H1 (cell line): ENCODE data around the gene FAM8A1. TPM values are rescaled to one million over a fixed set of nuclear protein-coding genes. Genes with fewer than 3 reads are reported as not detected.

ENCODE experiments used
- CTCF ChIA-PET: fragments of 300-600 bp; sonication (Branson Sonifier 250); formaldehyde crosslinking; loops from one replicate; lab custom pipeline; 2021; ENCODE audit not compliant: partially characterized antibody; lab: Charles Lee
- POLR2A ChIA-PET: fragments of 300-600 bp; sonication (Branson Sonifier 250); formaldehyde crosslinking; loops from one replicate; lab custom pipeline; 2021; ENCODE audit warnings: inconsistent platforms; ENCODE audit not compliant: partially characterized antibody; lab: Charles Lee
- DNase-seq, 2 experiments: peaks; one replicate each; pipeline versions ENCODE4 v3.0.0 to v3.0.0-alpha.2; 2010 to 2022; ENCODE audit warnings: low spot score in 2 of 2, low read depth in 1 of 2, mixed read lengths in 1 of 2
- FAIRE-seq: peaks from 2 replicates; lab custom pipeline; 2011; peaks lifted over from hg19 to GRCh38; lab: Jason Lieb, UNC
- H2AFZ ChIP-seq: 2 replicates; pipeline ENCODE4 v1.8.1; 2012; ENCODE audit warnings: low read length, inconsistent platforms
- H2AK5ac ChIP-seq: 2 replicates; pipeline ENCODE4 v1.6.1; 2013; ENCODE audit warnings: low read depth, low read length
- H2BK120ac ChIP-seq: replicated peaks from 2 replicates; pipeline ENCODE3; 2013; ENCODE audit warnings: low read depth, low read length, inconsistent platforms
- H2BK12ac ChIP-seq: 2 replicates; pipeline ENCODE4 v1.6.1; 2013; ENCODE audit warnings: low read depth, low read length
- H2BK15ac ChIP-seq: 2 replicates; pipeline ENCODE4 v1.6.1; 2013; ENCODE audit warnings: low read length
- H2BK20ac ChIP-seq: 2 replicates; pipeline ENCODE4 v1.6.1; 2013; ENCODE audit warnings: low read length
- H2BK5ac ChIP-seq: 2 replicates; pipeline ENCODE4 v1.6.1; 2013; ENCODE audit warnings: low read depth, low read length
- H3K14ac ChIP-seq: 2 replicates; pipeline ENCODE4 v1.6.1; 2013; ENCODE audit warnings: inconsistent platforms; ENCODE audit not compliant: insufficient read length
- H3K18ac ChIP-seq: 2 replicates; pipeline ENCODE4 v1.6.1; 2013; ENCODE audit warnings: low read length; ENCODE audit errors: extremely low read depth
- H3K23ac ChIP-seq: 2 replicates; pipeline ENCODE4 v1.6.1; 2013; ENCODE audit warnings: inconsistent platforms; ENCODE audit not compliant: insufficient read length
- H3K23me2 ChIP-seq: 2 replicates; pipeline ENCODE4 v1.6.1; 2013; ENCODE audit warnings: low read depth, low read length
- H3K27ac ChIP-seq: 2 replicates; pipeline ENCODE4 v1.6.1; 2011; ENCODE audit warnings: low read depth, low read length, inconsistent platforms
- H3K27me3 ChIP-seq, 4 experiments: replicated peaks in 1 of 4; 1 replicate in 1 of 4; 2 replicates in 3 of 4; pipeline versions ENCODE4 v1.6.1 to v1.8.1; 2011 to 2013; ENCODE audit warnings: low read length in 3 of 4, mild to moderate bottlenecking in 3 of 4, inconsistent platforms in 2 of 4, mixed read lengths in 2 of 4, moderate library complexity in 1 of 4; ENCODE audit not compliant: control insufficient read depth in 3 of 4, insufficient read depth in 3 of 4; ENCODE audit errors: extremely low read depth in 1 of 4
- H3K36me3 ChIP-seq, 4 experiments: 2 replicates each; pipeline versions ENCODE4 v1.6.1 to v1.8.1; 2011 to 2013; ENCODE audit warnings: mild to moderate bottlenecking in 4 of 4, low read length in 3 of 4, moderate library complexity in 2 of 4, control low read depth in 1 of 4, inconsistent platforms in 1 of 4; ENCODE audit not compliant: insufficient read depth in 4 of 4, control insufficient read depth in 2 of 4
- H3K4ac ChIP-seq: replicated peaks from 2 replicates; pipeline ENCODE3; 2013; ENCODE audit warnings: low read length, low read depth, mixed read lengths, inconsistent platforms; ENCODE audit not compliant: insufficient read length
- H3K4me1 ChIP-seq, 4 experiments: replicated peaks in 1 of 4; 1 replicate in 1 of 4; 2 replicates in 3 of 4; pipeline versions ENCODE4 v1.6.1 to v1.8.1; 2011 to 2013; ENCODE audit warnings: low read length in 3 of 4, inconsistent platforms in 2 of 4, mixed read lengths in 1 of 4; ENCODE audit not compliant: insufficient read depth in 4 of 4, control insufficient read depth in 3 of 4
- H3K4me2 ChIP-seq, 2 experiments: 2 replicates each; pipeline versions ENCODE4 v1.6.1 to v1.8.1; 2011 to 2013; ENCODE audit warnings: low read depth in 2 of 2, low read length in 2 of 2, control low read depth in 1 of 2, inconsistent platforms in 1 of 2, mild to moderate bottlenecking in 1 of 2; ENCODE audit not compliant: insufficient read depth in 1 of 2
- H3K4me3 ChIP-seq, 4 experiments: fragments of 200-600, 300-600 bp in 1 of 4; sonication (generic), shearing (Covaris generic), sonication (Bioruptor Twin) in 1 of 4; 2 replicates each; pipeline versions ENCODE4 v1.5.1 to v1.8.1; 2011 to 2016; ENCODE audit warnings: low read length in 4 of 4, low read depth in 3 of 4, control low read depth in 2 of 4, inconsistent platforms in 2 of 4, mild to moderate bottlenecking in 2 of 4, mixed read lengths in 1 of 4, moderate library complexity in 1 of 4; ENCODE audit not compliant: insufficient read depth in 2 of 4; ENCODE audit errors: extremely low read depth in 1 of 4
- H3K56ac ChIP-seq: replicated peaks from 2 replicates; pipeline ENCODE3; 2013; ENCODE audit warnings: low read depth, mild to moderate bottlenecking, mixed read lengths, low read length, inconsistent platforms; ENCODE audit not compliant: insufficient read length
- H3K79me1 ChIP-seq: 2 replicates; pipeline ENCODE4 v1.6.1; 2013; ENCODE audit warnings: low read depth, low read length, control low read depth
- H3K79me2 ChIP-seq, 2 experiments: 2 replicates each; pipeline versions ENCODE4 v1.6.1 to v1.8.1; 2012 to 2013; ENCODE audit warnings: low read length in 2 of 2, mild to moderate bottlenecking in 2 of 2, inconsistent platforms in 1 of 2; ENCODE audit not compliant: insufficient read depth in 2 of 2, control insufficient read depth in 1 of 2
- H3K9ac ChIP-seq, 4 experiments: replicated peaks in 1 of 4; 1 replicate in 1 of 4; 2 replicates in 3 of 4; pipeline versions ENCODE4 v1.6.1 to v1.8.1; 2011 to 2013; ENCODE audit warnings: low read depth in 3 of 4, low read length in 3 of 4, control low read depth in 2 of 4, mild to moderate bottlenecking in 2 of 4, moderate library complexity in 2 of 4, inconsistent platforms in 1 of 4; ENCODE audit errors: extremely low read depth in 1 of 4
- H3K9me3 ChIP-seq, 2 experiments: 2 replicates each; pipeline versions ENCODE4 v1.6.1 to v1.8.1; 2012 to 2013; ENCODE audit warnings: mild to moderate bottlenecking in 2 of 2, moderate library complexity in 2 of 2, control low read depth in 1 of 2, inconsistent platforms in 1 of 2, low read depth in 1 of 2, low read length in 1 of 2, mixed read lengths in 1 of 2; ENCODE audit not compliant: insufficient read depth in 2 of 2
- H4K20me1 ChIP-seq, 2 experiments: replicated peaks in 1 of 2; 2 replicates each; pipeline versions ENCODE3 to v1.8.1; 2011 to 2013; ENCODE audit warnings: inconsistent platforms in 2 of 2, low read length in 2 of 2, mild to moderate bottlenecking in 1 of 2; ENCODE audit not compliant: insufficient read depth in 2 of 2, control insufficient read depth in 1 of 2
- H4K5ac ChIP-seq: 2 replicates; pipeline ENCODE4 v1.6.1; 2013; ENCODE audit warnings: low read length, low read depth, mixed read lengths, inconsistent platforms; ENCODE audit not compliant: insufficient read length
- H4K8ac ChIP-seq: 2 replicates; pipeline ENCODE4 v1.8.0; 2013; ENCODE audit warnings: mild to moderate bottlenecking, moderate library complexity, low read length, inconsistent platforms; ENCODE audit not compliant: insufficient read depth; ENCODE audit errors: extremely low read depth
- H4K91ac ChIP-seq: replicated peaks from 2 replicates; pipeline ENCODE3; 2013; ENCODE audit warnings: low read length, mixed read lengths, inconsistent platforms; ENCODE audit not compliant: insufficient read length
- CBX8 ChIP-seq: fragments of 300-800, 300-1000 bp; sonication (generic); IDR thresholded peaks from 2 replicates; pipeline ENCODE4 v1.7.1; 2016; ENCODE audit warnings: low read depth, low read length, borderline replicate concordance
- CTCF ChIP-seq, 3 experiments: IDR thresholded peaks; 1 replicate in 2 of 3; 2 replicates in 1 of 3; pipeline versions ENCODE4 v1.5.1 to v1.6.1; 2011; ENCODE audit warnings: low read length in 3 of 3, mild to moderate bottlenecking in 3 of 3, inconsistent platforms in 2 of 3, low read depth in 1 of 3, moderate library complexity in 1 of 3; ENCODE audit not compliant: insufficient read depth in 1 of 3; ENCODE audit errors: control extremely low read depth in 1 of 3
- KDM1A ChIP-seq: fragments of 200-600, 300-600 bp; sonication (generic); IDR thresholded peaks from 2 replicates; pipeline ENCODE4 v1.7.1; 2016; ENCODE audit warnings: mild to moderate bottlenecking, low read length, borderline replicate concordance
- KDM5A ChIP-seq: fragments of 200-600 bp; IDR thresholded peaks from 2 replicates; pipeline ENCODE4 v1.7.1; 2012; ENCODE audit warnings: mild to moderate bottlenecking, low read length, inconsistent platforms, mixed read lengths
- RAD21 ChIP-seq, 2 experiments: IDR thresholded peaks in 1 of 2; conservative IDR thresholded peaks in 1 of 2; 2 replicates each; pipeline ENCODE4 v1.6.1; 2011; ENCODE audit warnings: low read depth in 2 of 2, low read length in 2 of 2, improper control_type of control experiment in 1 of 2, inconsistent platforms in 1 of 2, mild to moderate bottlenecking in 1 of 2, moderate library complexity in 1 of 2
- RBBP5 ChIP-seq: IDR thresholded peaks from 2 replicates; pipeline ENCODE4 v1.7.1; 2012; ENCODE audit warnings: low read depth, mild to moderate bottlenecking, inconsistent platforms, low read length, moderate library complexity, borderline replicate concordance
- SAP30 ChIP-seq: fragments of 300-600 bp; sonication (generic); IDR thresholded peaks from 2 replicates; pipeline ENCODE4 v1.7.1; 2012; ENCODE audit warnings: low read length, moderate library complexity, mild to moderate bottlenecking, inconsistent platforms; ENCODE audit not compliant: insufficient read depth, insufficient replicate concordance
- SP4 ChIP-seq: IDR thresholded peaks from 2 replicates; pipeline ENCODE4 v1.6.1; 2012; ENCODE audit warnings: low read length, inconsistent platforms
- SUZ12 ChIP-seq: fragments of 200-600 bp; sonication (generic); IDR thresholded peaks from 2 replicates; pipeline ENCODE4 v1.6.1; 2012; ENCODE audit warnings: mild to moderate bottlenecking, inconsistent platforms, low read length, moderate library complexity, mixed read lengths
- TAF1 ChIP-seq: IDR thresholded peaks from 2 replicates; pipeline ENCODE4 v1.6.1; 2011; ENCODE audit warnings: mild to moderate bottlenecking, low read depth, low read length
- YY1 ChIP-seq: IDR thresholded peaks from 2 replicates; pipeline ENCODE4 v1.6.1; 2011; ENCODE audit warnings: low read depth, mild to moderate bottlenecking, low read length
- WGBS, 2 experiments: shearing (Covaris generic) in 1 of 2; methylation state at CpG; one replicate each; pipeline versions ENCODE4 v1.1.6 to v1.1.7; 2013 to 2015; ENCODE audit warnings: low lambda C conversion rate in 2 of 2, mixed read lengths in 2 of 2, inconsistent platforms in 1 of 2, low coverage in 1 of 2, missing lambda C conversion rate in 1 of 2; ENCODE audit not compliant: insufficient replicate concordance in 2 of 2, insufficient coverage in 1 of 2, insufficient read length in 1 of 2; ENCODE audit errors: extremely low coverage in 1 of 2, missing lambda C conversion rate in 1 of 2; 5-methylcytosine and 5-hydroxymethylcytosine counted together
- polyA plus RNA-seq, 7 experiments: library from polyadenylated mRNA; depleted of rRNA in 3 of 7; stranded (reverse) in 5 of 7; unstranded in 2 of 7; fragments of >200 nt in 5 of 7; fragments of 200-250 nt in 2 of 7; gene quantifications; 1 replicate in 5 of 7; 2 replicates in 1 of 7; 4 replicates in 1 of 7; pipeline versions ENCODE4 v1.2.1 to v1.2.3, GENCODE V29; 2011 to 2013; ENCODE audit warnings: missing spikeins in 2 of 7, mixed read lengths in 2 of 7
- total RNA-seq: library from RNA; stranded (reverse); fragmentation: NEBNext Ultra II Directional; extraction: Animal tissue kit (Norgen Biotek cat#: 25700); gene quantifications from 2 replicates; pipeline ENCODE4 v1.2.1, GENCODE V29; 2021

Gene FAM8A1
- total and polyA plus RNA-seq, 2 of the 8 experiments (the other 6 are each of a cell fraction or from before 2014, with no cell fraction given), result 3.4 to 9.2 TPM

DNA sequence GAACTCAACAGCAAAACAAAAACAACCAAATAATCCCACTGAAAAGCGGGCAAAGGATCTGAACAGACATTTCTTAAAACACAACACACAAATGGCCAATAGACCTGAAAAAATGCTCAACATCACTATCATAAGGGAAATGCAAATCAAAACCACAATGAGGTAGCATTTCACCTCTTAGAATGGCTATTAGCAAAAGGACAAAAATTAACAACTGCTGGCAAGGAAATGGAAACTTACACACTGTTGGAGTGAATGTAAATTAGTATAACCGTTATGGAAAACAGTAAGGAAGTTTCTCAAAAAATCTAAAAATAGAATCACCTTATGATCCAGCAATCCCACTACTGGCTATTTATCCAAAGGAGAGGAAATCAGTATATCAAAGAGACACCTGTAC, 20.9 kb downstream of the FAM8A1 start:
- ChIA-PET CTCF (interaction anchor here (0.7 kb wide), 1 partner anchor 491 kb away, joined by 3 read pairs; no protein-coding TSS in a partner anchor), POLR2A (interaction anchor here (1.0 to 1.6 kb wide), 2 partner anchors 9 to 12 kb away, joined by 3 to 4 read pairs; no protein-coding TSS in a partner anchor)
- Histone ChIP-seq H3K4ac (no peak overlapping the region), H3K4me2 (no peak overlapping the region), H4K5ac (no peak overlapping the region), H3K14ac (no peak overlapping the region), H3K9me3 (no peaks in the 10 kb centered on the region), H3K18ac (no peak overlapping the region), H2BK120ac (no peak overlapping the region), H3K79me1 (no peaks in the 10 kb centered on the region; the same call in 1 of the 2 replicates), H2AK5ac (no peak overlapping the region), H3K4me3 (no peak overlapping the region), H3K4me1 (no peaks in the 10 kb centered on the region), H4K91ac (no peak overlapping the region), H2BK15ac (no peak overlapping the region), H3K23ac (no peak overlapping the region), H3K79me2 (peaks cover 0 to 53% of the 10 kb centered on the region in 2 experiments; a peak in 2 of 4 replicates), H2BK12ac (no peak overlapping the region), H2BK5ac (no peak overlapping the region), H3K23me2 (no peaks in the 10 kb centered on the region), H4K20me1 (peaks cover 2 to 4% of the 10 kb centered on the region in 2 experiments), H4K8ac (no peak overlapping the region), H3K27ac (no peak overlapping the region), H3K56ac (no peak overlapping the region), H3K27me3 (no peaks in the 10 kb centered on the region), H2BK20ac (no peak overlapping the region), H3K9ac (no peak overlapping the region), H3K36me3 (peaks cover 14 to 56% (median 27%) of the 10 kb centered on the region in 4 experiments), H2AFZ (no peak overlapping the region)
- DNase-seq (no peak), FAIRE-seq (no peak)
- WGBS, 2 experiments, result 88% methylated on average over 2 of the region's 2 CpGs; no CpG with 5 or more reads in 1 of the 2 experiments
- TF ChIP-seq SUZ12 (no peak), YY1 (no peak), CTCF (IDR thresholded peaks at IDR 0.05; ENCODE audit: control extremely low read depth in 1 of 3, insufficient read depth in 1 of 3, low read depth in 1 of 3, low read length in 3 of 3) (no peak), CBX8 (no peak), TAF1 (no peak), RAD21 (IDR thresholded peaks at IDR 0.05 in 1 of 2, conservative IDR thresholded peaks at IDR 0.05 in 1 of 2; ENCODE audit: low read depth in 2 of 2, low read length in 2 of 2) (no peak), SP4 (no peak), KDM1A (no peak), KDM5A (no peak), RBBP5 (no peak), SAP30 (no peak)
